HG03108 (cell line): Measurements from ENCODE around the gene SPSB2.
A peak's percentile ranks its signal among the peaks of the same experiment; 100 is the strongest.
"Not testable (repeated sequence)": the region's sequence is repeated elsewhere in the genome, so short reads cannot be mapped to it uniquely, and the experiment has no call there.

Experiments
- ATAC-seq: cut with Tn5 transposase; IDR thresholded peaks from one replicate; pipeline ENCODE4 v1.9.1; 2021; ENCODE audit warnings: moderate library complexity; ENCODE audit not compliant: unreplicated experiment

Gene SPSB2, protein sequence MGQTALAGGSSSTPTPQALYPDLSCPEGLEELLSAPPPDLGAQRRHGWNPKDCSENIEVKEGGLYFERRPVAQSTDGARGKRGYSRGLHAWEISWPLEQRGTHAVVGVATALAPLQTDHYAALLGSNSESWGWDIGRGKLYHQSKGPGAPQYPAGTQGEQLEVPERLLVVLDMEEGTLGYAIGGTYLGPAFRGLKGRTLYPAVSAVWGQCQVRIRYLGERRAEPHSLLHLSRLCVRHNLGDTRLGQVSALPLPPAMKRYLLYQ

DNA sequence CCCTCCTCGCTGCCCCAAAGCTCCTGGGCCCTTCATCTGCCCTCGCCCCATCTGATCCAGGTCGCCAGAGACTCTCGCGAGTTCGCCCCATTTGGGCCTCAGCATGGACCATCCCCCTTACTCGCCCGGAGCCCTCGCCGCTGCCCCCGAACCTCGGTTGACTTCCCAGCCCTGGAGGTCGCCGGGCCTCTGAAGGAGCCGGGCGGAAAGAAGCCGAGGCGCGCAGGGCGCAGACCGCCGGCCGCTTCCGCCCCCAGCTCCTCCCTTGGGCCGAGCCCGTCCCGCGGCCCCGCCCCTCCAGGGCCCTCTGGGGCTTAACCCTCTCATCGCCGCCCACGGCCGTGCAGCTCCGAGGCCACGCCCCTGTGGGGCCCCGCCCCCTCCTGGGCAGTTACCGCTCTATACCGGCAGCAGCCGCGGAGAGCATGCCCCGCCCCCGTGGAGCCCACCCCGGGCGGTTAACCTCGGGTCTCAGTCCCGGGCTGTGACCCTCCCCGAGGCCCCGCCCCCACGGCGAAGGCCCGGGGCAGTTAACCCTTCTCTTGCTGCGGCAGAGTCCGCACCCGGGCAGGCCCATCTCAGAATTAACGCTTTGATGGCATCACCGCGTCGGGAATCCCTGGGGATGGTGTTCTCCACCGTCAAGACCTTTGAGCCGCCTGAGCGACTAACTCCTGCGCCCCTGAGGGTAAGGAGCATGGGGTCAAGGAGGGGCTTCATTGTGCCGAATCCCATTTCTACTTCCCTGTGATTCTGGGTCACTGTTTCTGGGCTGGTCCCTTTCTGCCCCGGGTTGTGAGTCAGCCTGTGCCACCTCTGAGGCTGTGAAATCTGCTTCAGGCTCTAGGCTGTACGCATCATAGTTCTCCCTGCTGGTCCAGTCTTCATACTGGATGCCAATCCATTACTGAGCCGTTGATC is at the start of gene SPSB2:
Gene SPSB2, minus strand, starts transcription at position 210 of the 921 bp plus-strand sequence. CDS start 402 bp downstream, outside the sequence.
- peak; percentile 69 for ATAC-seq

DNA sequence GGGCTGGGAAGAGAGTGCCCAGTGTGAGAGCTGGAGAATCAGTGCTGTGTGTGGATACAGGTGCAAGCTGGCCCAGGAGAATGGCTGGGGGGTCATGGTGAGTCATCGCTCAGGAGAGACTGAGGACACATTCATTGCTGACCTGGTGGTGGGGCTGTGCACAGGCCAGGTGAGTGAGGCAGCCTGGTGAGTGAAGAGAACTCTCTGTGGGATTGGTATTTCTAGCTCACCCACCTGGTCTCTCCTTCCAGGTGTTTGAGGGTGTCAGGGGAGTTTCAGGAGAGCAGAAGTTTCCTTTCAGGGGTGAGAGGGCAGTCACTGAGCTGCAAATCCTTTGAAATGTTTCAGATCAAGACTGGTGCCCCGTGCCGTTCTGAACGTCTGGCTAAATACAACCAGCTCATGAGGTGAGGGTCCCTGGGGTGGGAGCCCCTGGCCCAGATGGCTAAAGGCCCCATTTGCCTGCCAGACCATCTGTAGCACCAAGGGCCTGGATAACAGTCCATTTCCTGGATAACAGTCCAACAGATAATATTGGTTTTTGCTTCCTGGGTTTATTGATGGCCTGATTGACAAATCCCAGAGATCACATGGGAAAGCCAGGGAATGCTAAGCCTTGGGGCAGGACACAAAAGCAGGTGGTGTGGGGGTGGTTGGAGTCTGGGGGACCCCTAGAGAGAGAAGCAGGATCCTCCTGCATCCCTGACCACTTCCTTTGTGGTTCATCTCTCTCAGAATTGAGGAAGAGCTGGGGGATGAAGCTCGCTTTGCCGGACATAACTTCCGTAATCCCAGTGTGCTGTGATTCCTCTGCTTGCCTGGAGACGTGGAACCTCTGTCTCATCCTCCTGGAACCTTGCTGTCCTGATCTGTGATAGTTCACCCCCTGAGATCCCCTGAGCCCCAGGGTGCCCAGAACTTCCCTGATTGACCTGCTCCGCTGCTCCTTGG is 49.2 kb upstream of the SPSB2 start:
- ATAC-seq = peak; percentile 28

DNA sequence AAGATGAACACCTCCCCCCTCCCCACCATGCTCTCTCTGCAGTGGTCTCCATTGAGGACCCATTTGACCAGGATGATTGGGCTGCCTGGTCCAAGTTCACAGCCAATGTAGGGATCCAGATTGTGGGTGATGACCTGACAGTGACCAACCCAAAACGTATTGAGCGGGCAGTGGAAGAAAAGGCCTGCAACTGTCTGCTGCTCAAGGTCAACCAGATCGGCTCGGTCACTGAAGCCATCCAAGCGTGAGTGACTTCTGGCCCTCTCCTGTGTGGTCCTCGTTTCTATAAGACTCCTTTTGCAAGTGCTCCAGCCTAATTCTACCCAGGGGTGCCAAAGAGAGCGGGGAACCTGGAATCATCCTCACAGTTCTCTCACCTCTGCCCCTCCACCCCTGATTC is 48.4 kb upstream of the SPSB2 start:
- no peak for ATAC-seq

DNA sequence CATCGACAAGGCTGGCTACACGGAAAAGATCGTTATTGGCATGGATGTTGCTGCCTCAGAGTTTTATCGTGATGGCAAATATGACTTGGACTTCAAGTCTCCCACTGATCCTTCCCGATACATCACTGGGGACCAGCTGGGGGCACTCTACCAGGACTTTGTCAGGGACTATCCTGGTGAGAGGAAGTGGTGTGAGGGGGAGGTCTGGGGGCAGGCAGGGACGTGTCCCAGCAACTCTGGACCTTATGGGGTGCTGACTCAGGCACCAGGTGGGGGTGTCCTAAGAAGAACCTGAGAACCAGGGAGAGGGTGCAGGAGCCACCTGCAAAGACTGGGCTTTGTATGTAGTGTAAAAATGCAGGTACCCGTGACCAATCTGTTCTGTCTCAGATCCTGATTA is 46.5 kb upstream of the SPSB2 start:
- ATAC-seq = no peak

DNA sequence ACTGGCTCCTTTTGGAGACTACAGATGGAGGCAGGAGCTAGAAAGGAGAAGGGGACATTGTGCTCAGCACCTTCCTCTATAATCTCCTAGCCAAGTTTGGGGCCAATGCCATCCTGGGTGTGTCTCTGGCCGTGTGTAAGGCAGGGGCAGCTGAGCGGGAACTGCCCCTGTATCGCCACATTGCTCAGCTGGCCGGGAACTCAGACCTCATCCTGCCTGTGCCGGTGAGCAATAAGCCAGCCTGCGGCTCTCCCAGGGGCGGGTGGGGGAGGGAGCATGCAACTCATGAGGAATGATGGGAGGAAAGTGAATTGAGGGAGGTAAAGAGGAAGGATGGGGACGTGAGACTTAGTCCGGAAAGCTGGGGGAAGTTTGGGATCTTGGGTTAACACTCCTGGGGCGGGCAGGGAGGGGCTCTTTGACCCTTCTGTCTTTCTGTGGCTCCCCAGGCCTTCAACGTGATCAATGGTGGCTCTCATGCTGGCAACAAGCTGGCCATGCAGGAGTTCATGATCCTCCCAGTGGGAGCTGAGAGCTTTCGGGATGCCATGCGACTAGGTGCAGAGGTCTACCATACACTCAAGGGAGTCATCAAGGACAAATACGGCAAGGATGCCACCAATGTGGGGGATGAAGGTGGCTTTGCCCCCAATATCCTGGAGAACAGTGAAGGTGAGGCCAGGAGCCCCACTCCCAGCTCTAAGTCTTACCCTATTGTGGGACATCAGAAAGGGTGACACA is 44.6 kb upstream of the SPSB2 start:
- ATAC-seq = no peak

DNA sequence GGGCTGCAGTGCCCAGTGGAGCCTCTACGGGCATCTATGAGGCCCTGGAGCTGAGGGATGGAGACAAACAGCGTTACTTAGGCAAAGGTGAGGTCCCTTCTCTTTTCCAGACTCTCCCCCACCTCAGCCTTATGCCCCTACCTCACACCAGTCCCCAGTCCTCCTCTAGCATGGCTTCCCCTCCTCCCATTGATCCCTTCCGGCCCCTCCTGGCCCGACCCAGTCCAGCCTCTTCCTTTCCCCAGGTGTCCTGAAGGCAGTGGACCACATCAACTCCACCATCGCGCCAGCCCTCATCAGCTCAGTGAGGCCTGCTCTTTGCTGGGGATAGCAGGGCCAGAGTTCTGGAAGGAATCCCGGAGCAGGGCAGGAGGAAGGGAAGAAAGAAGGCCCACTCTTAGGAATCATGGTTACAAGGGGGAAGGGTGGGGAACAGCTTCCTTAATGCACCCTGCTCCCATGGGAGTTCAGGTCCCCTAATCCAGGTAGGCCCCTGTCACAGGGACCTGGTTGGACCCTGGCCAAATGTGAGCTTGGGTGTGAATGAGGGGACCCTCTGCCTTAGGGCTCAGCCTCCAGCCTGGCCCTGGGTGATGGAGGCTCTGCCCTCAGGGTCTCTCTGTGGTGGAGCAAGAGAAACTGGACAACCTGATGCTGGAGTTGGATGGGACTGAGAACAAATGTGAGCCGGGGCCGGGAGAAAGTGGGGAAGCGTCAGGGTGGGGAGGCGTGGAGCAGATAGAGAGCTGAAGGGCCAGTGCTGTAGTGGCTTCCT is 43.5 kb upstream of the SPSB2 start:
- no peak for ATAC-seq

DNA sequence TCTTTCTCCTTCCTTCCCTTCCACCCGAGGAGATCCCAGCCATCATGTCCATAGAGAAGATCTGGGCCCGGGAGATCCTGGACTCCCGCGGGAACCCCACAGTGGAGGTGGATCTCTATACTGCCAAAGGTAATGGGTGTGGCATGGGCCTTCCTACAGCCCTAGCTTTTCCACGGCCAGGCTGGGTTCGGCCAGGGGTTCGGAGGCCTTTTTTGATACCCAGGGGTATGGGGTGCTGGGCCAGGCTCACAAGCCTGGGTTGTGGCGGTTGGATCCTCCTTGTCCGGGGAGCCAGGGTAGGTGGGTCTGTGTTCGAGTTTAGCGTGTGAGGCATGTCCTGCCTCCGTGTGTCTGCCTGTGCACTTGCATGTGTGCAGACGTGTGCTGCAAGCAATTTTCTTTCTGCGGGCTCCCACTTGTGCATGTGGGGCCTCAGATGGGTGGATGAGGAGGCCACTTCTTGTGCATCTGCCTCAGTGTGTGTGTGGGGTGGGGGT is 42.7 kb upstream of the SPSB2 start:
- ATAC-seq = no peak

DNA sequence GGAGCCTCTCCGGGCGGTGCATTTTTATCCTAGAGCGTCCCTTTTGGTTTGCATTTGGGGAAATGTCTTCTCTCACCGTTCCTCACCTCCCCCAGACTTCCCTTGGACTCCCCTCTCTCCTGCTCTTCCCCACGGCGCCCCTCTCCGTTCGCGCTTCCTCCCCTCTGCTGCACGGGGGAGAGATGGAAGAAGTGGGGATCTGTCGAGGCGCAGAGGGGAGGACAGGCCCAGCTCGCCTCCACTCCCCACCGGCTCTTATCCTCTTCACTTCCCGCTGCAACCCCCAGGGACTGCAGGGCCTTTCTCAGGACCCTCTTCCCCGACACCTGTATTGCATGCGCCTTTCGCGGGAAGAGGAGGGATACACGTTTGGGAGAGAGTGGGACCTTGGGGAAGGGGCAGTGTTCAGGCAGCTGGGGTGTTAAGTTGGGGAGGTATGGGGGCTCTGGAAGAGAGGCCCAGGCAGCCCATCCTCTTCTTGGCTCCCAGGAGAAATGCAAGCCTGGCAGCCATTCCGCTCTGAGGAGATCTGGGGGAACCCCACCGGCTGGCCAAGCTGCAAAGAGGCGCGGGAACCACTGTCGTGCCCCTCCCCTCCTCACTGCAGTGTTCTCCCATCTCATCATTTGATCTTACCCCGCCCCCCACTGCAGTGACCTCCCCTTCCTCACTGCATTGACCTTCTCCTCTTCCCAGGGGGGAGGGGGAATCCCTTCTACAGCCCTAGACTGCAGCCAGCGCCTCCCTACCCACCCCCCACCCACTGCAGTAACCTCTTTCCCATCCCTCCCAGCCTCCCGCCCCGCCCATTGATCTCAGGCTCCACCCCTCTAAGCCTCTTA is 42.1 kb upstream of the SPSB2 start:
- ATAC-seq = no peak

DNA sequence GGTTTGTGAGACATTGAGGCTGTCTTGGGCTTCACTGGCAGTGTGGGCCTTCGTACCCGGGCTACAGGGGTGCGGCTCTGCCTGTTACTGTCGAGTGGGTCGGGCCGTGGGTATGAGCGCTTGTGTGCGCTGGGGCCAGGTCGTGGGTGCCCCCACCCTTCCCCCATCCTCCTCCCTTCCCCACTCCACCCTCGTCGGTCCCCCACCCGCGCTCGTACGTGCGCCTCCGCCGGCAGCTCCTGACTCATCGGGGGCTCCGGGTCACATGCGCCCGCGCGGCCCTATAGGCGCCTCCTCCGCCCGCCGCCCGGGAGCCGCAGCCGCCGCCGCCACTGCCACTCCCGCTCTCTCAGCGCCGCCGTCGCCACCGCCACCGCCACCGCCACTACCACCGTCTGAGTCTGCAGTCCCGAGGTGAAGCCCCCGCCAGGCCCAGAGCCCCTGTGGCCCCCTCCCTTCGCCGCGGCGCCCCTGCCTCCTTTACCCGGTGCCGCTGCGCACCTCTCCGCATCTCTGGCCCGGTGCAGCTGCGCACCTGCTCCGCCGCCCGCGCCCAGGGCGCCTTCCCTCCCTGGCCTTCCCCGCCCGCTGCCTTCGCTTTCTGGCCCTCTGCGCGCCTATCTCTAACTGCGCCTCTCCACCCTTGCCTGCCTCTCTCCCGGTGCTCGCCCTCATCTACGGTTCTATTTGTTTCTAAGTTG is 41.3 kb upstream of the SPSB2 start, which contains the start of gene ENO2:
Gene ENO2, plus strand, starts transcription at position 335 of the 701 bp plus-strand sequence. CDS start 1,253 bp downstream, outside the sequence.
- ATAC-seq = peak; percentile 81

DNA sequence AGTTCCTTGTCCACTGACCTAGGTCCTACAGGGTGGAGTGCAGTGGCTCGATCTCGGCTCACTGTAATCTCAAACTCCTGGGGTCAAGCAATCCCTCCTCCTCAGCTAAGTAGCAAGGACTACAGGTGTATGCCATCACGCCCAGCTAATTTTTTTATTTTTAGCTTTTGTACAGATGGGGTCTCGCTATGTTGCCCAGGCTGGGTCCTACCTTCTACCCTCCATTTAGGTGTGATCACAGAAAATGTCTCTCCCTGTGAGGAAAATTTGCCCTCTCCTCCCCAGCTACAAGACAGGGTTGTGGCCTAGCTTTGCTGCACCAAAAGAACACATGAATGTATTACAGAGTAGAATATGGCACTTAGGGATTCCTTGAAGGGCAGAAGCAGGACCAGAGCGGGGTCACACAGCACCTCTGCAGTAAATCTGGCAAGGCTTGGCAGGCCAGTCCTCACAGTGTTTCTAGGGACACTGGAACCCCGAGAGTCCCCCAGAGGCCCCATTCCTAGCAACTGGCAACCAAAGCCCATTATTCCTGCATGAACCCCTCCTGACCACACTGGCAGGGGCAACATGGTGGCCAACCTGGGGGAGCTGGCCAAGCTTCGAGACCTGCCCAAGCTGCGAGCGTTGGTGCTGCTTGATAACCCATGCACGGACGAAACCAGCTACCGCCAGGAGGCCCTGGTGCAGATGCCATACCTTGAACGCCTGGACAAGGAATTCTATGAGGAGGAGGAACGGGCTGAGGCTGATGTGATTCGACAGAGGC is 39.2 kb upstream of the SPSB2 start:
- no peak for ATAC-seq

DNA sequence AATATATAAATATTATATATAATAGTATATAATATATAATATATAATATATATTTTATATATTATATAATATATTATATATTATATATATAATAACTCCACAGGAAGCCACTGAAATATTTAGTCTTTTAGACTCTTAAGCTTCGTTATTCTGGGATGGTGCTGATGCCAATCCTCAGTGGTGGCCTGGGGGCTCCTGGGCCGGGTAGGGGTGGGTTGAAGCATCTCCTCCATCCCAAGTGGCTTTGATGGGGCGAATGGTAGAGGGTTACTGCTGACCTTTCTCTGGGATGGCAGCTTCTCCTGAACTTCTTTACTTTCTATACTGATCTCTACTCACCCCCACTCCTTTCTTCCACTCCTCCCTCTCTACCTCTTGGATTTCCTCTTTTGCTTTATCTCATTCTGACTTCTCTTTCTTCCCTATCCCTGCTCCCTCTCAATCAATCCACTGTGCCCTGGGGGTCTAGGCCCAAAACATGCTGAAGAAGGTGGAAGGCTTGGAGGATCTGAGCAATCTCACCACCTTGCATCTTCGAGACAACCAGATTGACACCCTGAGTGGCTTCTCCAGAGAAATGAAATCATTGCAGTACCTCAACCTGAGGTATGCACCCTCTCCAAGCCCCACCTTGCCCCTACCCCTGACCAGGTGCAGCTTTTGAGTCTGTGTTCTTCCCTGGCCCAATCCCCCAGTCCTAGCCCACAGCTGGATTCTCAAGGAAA is 36.5 kb upstream of the SPSB2 start:
- no peak for ATAC-seq

DNA sequence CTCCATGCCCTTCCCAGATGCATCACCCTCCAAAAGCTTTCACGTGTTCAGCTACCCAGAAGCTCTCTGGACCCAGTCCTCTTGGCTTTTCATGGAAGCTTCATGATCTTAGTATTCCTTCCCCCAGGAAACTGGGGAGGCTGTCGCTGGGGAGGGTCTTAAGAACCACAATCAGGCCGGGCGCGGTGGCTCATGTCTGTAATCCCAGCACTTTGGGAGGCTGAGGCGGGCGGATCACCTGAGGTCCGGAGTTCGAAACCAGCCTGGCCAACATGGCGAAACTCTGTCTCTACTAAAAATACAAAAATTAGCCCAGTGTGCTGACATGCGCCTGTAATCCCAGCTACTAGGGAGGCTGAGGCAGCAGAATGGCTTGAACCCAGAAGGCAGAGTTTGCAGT is 35.0 kb upstream of the SPSB2 start:
- not testable (repeated sequence) for ATAC-seq

DNA sequence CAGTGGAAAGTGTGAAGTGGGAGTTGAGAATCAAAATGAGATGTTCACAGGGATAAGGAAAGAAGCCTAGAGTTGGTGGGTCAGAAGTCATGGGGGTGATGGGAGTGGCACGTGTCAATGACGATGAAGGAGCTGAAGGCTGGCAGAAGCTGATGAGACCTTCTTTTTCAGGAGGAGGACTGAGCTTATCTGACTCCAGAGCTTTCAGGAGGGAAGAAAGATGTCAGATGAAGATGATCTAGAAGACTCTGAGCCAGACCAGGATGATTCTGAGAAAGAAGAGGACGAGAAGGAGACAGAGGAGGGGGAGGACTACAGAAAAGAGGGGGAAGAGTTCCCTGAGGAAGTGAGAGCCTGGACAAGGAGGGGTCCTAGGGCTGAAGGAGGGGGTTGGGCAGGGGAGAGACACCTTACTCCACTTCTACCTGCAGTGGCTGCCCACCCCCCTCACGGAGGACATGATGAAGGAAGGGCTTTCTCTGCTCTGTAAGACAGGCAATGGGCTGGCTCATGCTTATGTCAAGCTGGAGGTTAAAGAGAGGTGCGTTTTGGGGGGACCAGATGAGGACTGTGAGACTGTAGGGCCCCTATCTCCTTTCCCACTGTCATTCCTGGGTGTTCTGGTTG is 32.4 kb upstream of the SPSB2 start:
- ATAC-seq = no peak

DNA sequence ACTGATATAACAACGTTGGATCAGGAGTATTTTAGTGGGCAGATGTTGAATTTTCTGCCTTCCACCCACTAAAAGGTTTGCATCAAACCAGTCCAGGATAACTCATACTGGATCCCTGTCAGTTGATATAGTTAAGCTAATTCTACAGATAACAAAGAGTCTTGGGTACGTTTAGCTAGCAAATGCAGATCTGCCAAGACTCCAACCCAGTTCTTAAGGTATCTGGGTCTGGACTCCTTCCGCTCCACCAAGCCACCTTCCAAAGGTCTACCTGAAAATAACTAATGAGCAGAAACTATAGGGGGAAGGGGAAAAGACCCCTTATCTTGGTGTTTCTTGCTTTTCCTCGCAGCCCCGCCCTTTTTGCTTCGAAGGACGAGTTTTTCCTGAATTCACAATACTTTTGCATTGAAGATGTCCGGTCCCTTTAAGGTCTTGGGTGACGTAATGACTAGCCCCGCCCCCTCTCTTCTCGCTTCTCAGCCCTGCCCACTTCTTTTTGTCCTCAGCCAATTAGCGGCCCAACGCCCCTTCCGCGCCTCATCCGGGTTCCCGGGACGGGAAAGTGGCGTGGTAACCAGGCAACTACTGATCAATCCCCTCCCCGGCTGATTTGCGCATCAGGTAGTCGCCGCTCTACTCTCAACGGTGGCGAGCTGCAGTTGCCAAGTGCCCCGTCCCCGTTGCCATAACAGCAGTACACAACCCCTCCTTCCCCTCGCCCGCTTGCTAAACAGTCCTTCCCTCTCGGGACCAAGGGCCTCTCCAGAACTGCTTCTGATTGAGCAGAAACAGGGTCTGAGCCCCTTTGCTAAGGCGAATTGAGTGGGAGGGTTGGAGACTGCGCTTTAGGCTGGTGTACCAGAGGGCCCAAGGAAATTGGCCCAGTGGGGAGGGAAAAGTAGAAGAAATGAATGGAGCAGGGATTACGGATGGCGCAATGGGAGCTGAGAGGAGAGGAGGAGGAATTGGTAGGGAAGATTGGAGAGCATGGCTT is 31.5 kb upstream of the SPSB2 start, which contains the start of gene LRRC23:
Gene LRRC23, plus strand, starts transcription at position 543 of the 997 bp plus-strand sequence. CDS start 812 bp downstream, outside the sequence.
- ATAC-seq = peak; percentile 92
